IMR-90 (cell line): ENCODE results near the gene MYO10. TPM values are rescaled to one million over a fixed set of nuclear protein-coding genes. Genes with fewer than 3 reads are reported as not detected.

Experiments
- ATAC-seq: fragments of 200-7000 bp; cut with Tn5 transposase; 2 replicates; pipeline ENCODE4 v1.9.1; 2020; ENCODE audit warnings: low read depth, mild to moderate bottlenecking, moderate library complexity
- BruUV-seq: library from RNA; stranded (reverse); fragments of 400-500 nt; replicated peaks from 2 replicates; lab custom pipeline; 2021; lab: Mats Ljungman, UMichigan
- CTCF ChIA-PET: fragments of 300-600 bp; formaldehyde crosslinking; extraction: SDS; loops from one replicate; lab custom pipeline; 2021; ENCODE audit warnings: antibody characterized with exemption; lab: Yijun Ruan, JAX
- POLR2A ChIA-PET: fragments of 300-600 bp; sonication (Branson Sonifier 250); formaldehyde crosslinking; loops from one replicate; lab custom pipeline; 2022; ENCODE audit warnings: antibody characterized with exemption; ENCODE audit not compliant: unreplicated experiment; lab: Charles Lee
- DNase-seq: peaks from one replicate; pipeline ENCODE4 v3.0.0; 2013
- H2AFZ ChIP-seq: replicated peaks from 2 replicates; pipeline ENCODE3; 2013; ENCODE audit warnings: low read length, mild to moderate bottlenecking; ENCODE audit not compliant: poor library complexity
- H2AK5ac ChIP-seq: 2 replicates; pipeline ENCODE4 v1.6.1; 2013; ENCODE audit warnings: low read depth, low read length, inconsistent platforms
- H2AK9ac ChIP-seq: replicated peaks from 2 replicates; pipeline ENCODE3; 2013; ENCODE audit warnings: mild to moderate bottlenecking, low read depth, low read length, moderate library complexity; ENCODE audit not compliant: poor library complexity
- H2BK120ac ChIP-seq: 2 replicates; pipeline ENCODE4 v1.6.1; 2013; ENCODE audit warnings: low read depth, low read length, inconsistent platforms
- H2BK15ac ChIP-seq: 3 replicates; pipeline ENCODE4 v1.6.1; 2013; ENCODE audit warnings: low read depth, low read length, inconsistent platforms
- H2BK20ac ChIP-seq: 2 replicates; pipeline ENCODE4 v1.6.1; 2013; ENCODE audit warnings: low read depth, mild to moderate bottlenecking, inconsistent platforms, low read length, moderate library complexity
- H2BK5ac ChIP-seq: 2 replicates; pipeline ENCODE4 v1.6.1; 2013; ENCODE audit warnings: mild to moderate bottlenecking, low read depth, low read length, inconsistent platforms; ENCODE audit not compliant: poor library complexity, severe bottlenecking
- H3K14ac ChIP-seq: replicated peaks from 2 replicates; pipeline ENCODE4 v1.6.1; 2013; ENCODE audit warnings: low read depth, low read length, inconsistent platforms
- H3K18ac ChIP-seq: 2 replicates; pipeline ENCODE4 v1.6.1; 2013; ENCODE audit warnings: low read depth, low read length, control low read depth
- H3K23ac ChIP-seq: 2 replicates; pipeline ENCODE4 v1.6.1; 2013; ENCODE audit warnings: low read depth, low read length, inconsistent platforms
- H3K27ac ChIP-seq: 2 replicates; pipeline ENCODE4 v1.5.1; 2013; ENCODE audit warnings: mild to moderate bottlenecking, control low read depth, low read length; ENCODE audit not compliant: insufficient read depth
- H3K27me3 ChIP-seq: 2 replicates; pipeline ENCODE4 v1.6.1; 2013; ENCODE audit warnings: low read length; ENCODE audit not compliant: control insufficient read depth, insufficient read depth
- H3K36me3 ChIP-seq: 2 replicates; pipeline ENCODE4 v1.6.1; 2013; ENCODE audit warnings: low read length, mixed read lengths; ENCODE audit not compliant: control insufficient read depth, insufficient read depth
- H3K4ac ChIP-seq: 2 replicates; pipeline ENCODE4 v1.6.1; 2013; ENCODE audit warnings: low read depth, low read length, inconsistent platforms
- H3K4me1 ChIP-seq: 2 replicates; pipeline ENCODE4 v1.6.1; 2013; ENCODE audit warnings: low read length, mixed read lengths; ENCODE audit not compliant: control insufficient read depth, insufficient read depth
- H3K4me2 ChIP-seq: 2 replicates; pipeline ENCODE4 v1.6.1; 2013; ENCODE audit warnings: low read depth, mild to moderate bottlenecking, control low read depth, low read length, moderate library complexity
- H3K4me3 ChIP-seq: 2 replicates; pipeline ENCODE4 v1.5.1; 2013; ENCODE audit warnings: low read depth, mild to moderate bottlenecking, control low read depth, low read length, moderate library complexity; ENCODE audit not compliant: insufficient read depth
- H3K56ac ChIP-seq: 2 replicates; pipeline ENCODE4 v1.6.1; 2013; ENCODE audit warnings: low read length, inconsistent platforms; ENCODE audit not compliant: insufficient read depth; ENCODE audit errors: extremely low read depth
- H3K79me1 ChIP-seq, 2 experiments: 2 replicates each; pipeline ENCODE4 v1.6.1; 2013; ENCODE audit warnings: low read length in 2 of 2, inconsistent platforms in 1 of 2, low read depth in 1 of 2
- H3K9ac ChIP-seq: 2 replicates; pipeline ENCODE4 v1.6.1; 2013; ENCODE audit warnings: low read depth, low read length, control low read depth
- H3K9me1 ChIP-seq: 2 replicates; pipeline ENCODE4 v1.6.1; 2013; ENCODE audit warnings: low read length, inconsistent platforms; ENCODE audit not compliant: insufficient read depth
- H3K9me3 ChIP-seq: 2 replicates; pipeline ENCODE4 v1.6.1; 2013; ENCODE audit warnings: low read length; ENCODE audit not compliant: control insufficient read depth, insufficient read depth
- H4K20me1 ChIP-seq: 2 replicates; pipeline ENCODE4 v1.6.1; 2013; ENCODE audit warnings: low read length, inconsistent platforms; ENCODE audit not compliant: insufficient read depth
- H4K5ac ChIP-seq: 2 replicates; pipeline ENCODE4 v1.6.1; 2013; ENCODE audit warnings: mild to moderate bottlenecking, low read depth, low read length, control low read depth
- H4K8ac ChIP-seq, 2 experiments: 2 replicates each; pipeline ENCODE4 v1.6.1; 2013; ENCODE audit warnings: low read depth in 2 of 2, low read length in 2 of 2, control low read depth in 1 of 2, inconsistent platforms in 1 of 2
- H4K91ac ChIP-seq: 2 replicates; pipeline ENCODE4 v1.6.1; 2013; ENCODE audit warnings: low read depth, low read length, inconsistent platforms; ENCODE audit not compliant: insufficient read depth
- BHLHE40 ChIP-seq: fragments of 150-350 bp; IDR thresholded peaks from 2 replicates; pipeline ENCODE4 v1.6.1; 2016; ENCODE audit warnings: mild to moderate bottlenecking, low read depth, low read length
- CEBPB ChIP-seq: IDR thresholded peaks from 2 replicates; pipeline ENCODE4 v1.6.1; 2012; ENCODE audit warnings: low read depth, low read length, improper control_type of control experiment
- CHD1 ChIP-seq: IDR thresholded peaks from 2 replicates; pipeline ENCODE4 v1.6.1; 2012; ENCODE audit warnings: low read depth, low read length, improper control_type of control experiment
- POLR2A ChIP-seq: IDR thresholded peaks from 2 replicates; pipeline ENCODE4 v1.6.1; 2012; ENCODE audit warnings: mild to moderate bottlenecking, low read depth, low read length
- RAD21 ChIP-seq: IDR thresholded peaks from 2 replicates; pipeline ENCODE4 v1.6.1; 2012; ENCODE audit warnings: low read length, improper control_type of control experiment
- RCOR1 ChIP-seq: IDR thresholded peaks from 2 replicates; pipeline ENCODE4 v1.6.1; 2012; ENCODE audit warnings: mild to moderate bottlenecking, low read length, improper control_type of control experiment; ENCODE audit not compliant: insufficient replicate concordance
- SMC3 ChIP-seq: fragments of 150-350 bp; IDR thresholded peaks from 2 replicates; pipeline ENCODE4 v1.6.1; 2016; ENCODE audit warnings: low read depth, mild to moderate bottlenecking, antibody characterized with exemption, low read length, moderate library complexity
- WGBS, 2 experiments: methylation state at CpG; one replicate each; pipeline versions ENCODE4 v1.1.5 to v1.1.7; 2013; ENCODE audit warnings: missing lambda C conversion rate in 2 of 2; ENCODE audit not compliant: insufficient read length in 1 of 2; ENCODE audit errors: extremely low coverage in 2 of 2; 5-methylcytosine and 5-hydroxymethylcytosine counted together
- dilution Hi-C: fragments of 300-500 bp; cut with HindIII; formaldehyde crosslinking; loops from one replicate; pipeline ENCODE4 v1.14.3; 2018; ENCODE audit warnings: low sequenced_read_pairs; ENCODE audit not compliant: unreplicated experiment
- in situ Hi-C: fragments of 300-500 bp; cut with MboI; formaldehyde crosslinking; loops from 3 replicates; pipeline ENCODE4 v1.14.3; 2019; ENCODE audit warnings: low sequenced_read_pairs, inconsistent platforms, mixed read lengths
- intact Hi-C: fragments of 100-400 bp; cut with micrococcal nuclease; formaldehyde crosslinking; loops from 2 replicates; pipeline ENCODE4 v1.10.0; 2022
- polyA plus RNA-seq, 3 experiments: library from polyadenylated mRNA; depleted of rRNA; stranded (reverse); fragments of >200 nt; gene quantifications; 2 replicates each; pipeline ENCODE4 v1.2.3, GENCODE V29; 2012; ENCODE audit warnings: low replicate concordance in 1 of 3
- total RNA-seq: library from RNA; depleted of rRNA; stranded (reverse); fragments of >200 nt; gene quantifications from 2 replicates; pipeline ENCODE4 v1.2.3, GENCODE V29; 2012
- TF ChIP-seq, protein P1 (sequence below): conservative IDR thresholded peaks from 2 replicates; pipeline ENCODE4 v1.5.1; 2012; ENCODE audit warnings: mild to moderate bottlenecking, low read depth, low read length, improper control_type of control experiment
- TF ChIP-seq, protein P2 (sequence below): fragments of 150-350 bp; IDR thresholded peaks from 2 replicates; pipeline ENCODE4 v1.6.1; 2017; ENCODE audit warnings: mild to moderate bottlenecking, antibody characterized with exemption, low read length, low read depth

The MYO10 gene
- total and polyA plus RNA-seq, 2 of the 4 experiments (the other 2 are of a cell fraction) = 39.9 to 115 TPM

DNA sequence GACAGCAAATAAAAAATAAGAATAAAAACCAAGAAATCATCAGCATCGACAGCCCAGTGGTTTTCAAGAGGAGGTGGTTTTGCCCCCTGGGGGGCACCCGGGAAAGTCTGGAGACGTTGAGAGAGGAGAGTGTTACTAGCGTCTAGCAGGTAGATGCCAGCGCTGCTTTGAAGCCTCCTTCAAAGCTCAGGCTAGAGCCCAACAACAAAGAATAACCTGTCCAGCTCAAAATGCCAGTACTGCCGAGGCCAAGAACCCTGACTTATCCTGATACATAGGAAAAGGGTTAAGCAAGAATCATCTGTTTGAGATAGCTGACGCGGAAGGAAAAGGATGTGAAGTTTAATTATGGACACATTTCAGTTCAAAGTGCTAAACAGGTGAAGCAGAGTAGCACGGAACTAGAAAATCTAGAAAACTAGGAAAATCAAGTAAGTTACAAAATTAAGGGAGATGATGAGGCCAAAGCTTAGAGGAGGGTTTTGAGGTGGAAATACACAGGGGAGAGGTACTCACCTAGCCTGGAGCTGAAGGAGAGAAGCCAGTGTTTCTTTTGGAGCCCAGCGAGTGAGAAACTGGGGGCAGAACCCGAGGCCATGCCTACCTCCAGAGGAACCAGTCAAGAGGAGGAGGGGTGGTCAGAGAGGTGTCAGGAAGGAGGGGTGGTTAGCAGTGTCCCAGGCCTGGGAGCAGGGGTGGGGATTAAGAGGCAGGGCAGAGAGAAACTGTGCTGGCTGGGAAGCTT is 198.3 kb downstream of the MYO10 start:
- 100% methylated on average over 2 of the region's 11 CpGs; no CpG with 5 or more reads in 1 of the 2 experiments for WGBS, 2 experiments
- H4K20me1 ChIP-seq = peaks cover 48% of the 10 kb centered on the region

More for the DNA sequence above, 198.3 kb downstream of the MYO10 start:
- H3K23ac ChIP-seq = peak overlapping the region; percentile 26; the same call in 1 of the 2 replicates
- TF ChIP-seq RAD21 (no peak), CEBPB (no peak), SMC3 (no peak), CHD1 (no peak), BHLHE40 (no peak), RCOR1 (no peak), POLR2A (no peak)
- TF ChIP-seq, protein P1, sequence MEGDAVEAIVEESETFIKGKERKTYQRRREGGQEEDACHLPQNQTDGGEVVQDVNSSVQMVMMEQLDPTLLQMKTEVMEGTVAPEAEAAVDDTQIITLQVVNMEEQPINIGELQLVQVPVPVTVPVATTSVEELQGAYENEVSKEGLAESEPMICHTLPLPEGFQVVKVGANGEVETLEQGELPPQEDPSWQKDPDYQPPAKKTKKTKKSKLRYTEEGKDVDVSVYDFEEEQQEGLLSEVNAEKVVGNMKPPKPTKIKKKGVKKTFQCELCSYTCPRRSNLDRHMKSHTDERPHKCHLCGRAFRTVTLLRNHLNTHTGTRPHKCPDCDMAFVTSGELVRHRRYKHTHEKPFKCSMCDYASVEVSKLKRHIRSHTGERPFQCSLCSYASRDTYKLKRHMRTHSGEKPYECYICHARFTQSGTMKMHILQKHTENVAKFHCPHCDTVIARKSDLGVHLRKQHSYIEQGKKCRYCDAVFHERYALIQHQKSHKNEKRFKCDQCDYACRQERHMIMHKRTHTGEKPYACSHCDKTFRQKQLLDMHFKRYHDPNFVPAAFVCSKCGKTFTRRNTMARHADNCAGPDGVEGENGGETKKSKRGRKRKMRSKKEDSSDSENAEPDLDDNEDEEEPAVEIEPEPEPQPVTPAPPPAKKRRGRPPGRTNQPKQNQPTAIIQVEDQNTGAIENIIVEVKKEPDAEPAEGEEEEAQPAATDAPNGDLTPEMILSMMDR = no peak
- TF ChIP-seq, protein P2, sequence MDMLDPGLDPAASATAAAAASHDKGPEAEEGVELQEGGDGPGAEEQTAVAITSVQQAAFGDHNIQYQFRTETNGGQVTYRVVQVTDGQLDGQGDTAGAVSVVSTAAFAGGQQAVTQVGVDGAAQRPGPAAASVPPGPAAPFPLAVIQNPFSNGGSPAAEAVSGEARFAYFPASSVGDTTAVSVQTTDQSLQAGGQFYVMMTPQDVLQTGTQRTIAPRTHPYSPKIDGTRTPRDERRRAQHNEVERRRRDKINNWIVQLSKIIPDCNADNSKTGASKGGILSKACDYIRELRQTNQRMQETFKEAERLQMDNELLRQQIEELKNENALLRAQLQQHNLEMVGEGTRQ = no peak
- H2AK9ac ChIP-seq = peak overlapping the region; percentile 31
- H3K4me3 ChIP-seq = no peak overlapping the region
- H2AK5ac ChIP-seq = peak overlapping the region; percentile 31
- no peak overlapping the region for H4K91ac ChIP-seq
- peaks cover 22% of the 10 kb centered on the region for H3K4me1 ChIP-seq
- peaks cover 40% of the 10 kb centered on the region for H3K36me3 ChIP-seq
- H2BK15ac ChIP-seq = no peak overlapping the region
- peak overlapping the region; percentile 27 for H3K14ac ChIP-seq
- no peak overlapping the region for H3K18ac ChIP-seq
- H2AFZ ChIP-seq = no peak overlapping the region
- no peak for DNase-seq
- intact Hi-C loops (no loop called here), dilution Hi-C loops (no loop called here), in situ Hi-C loops (no loop called here)
- 0 out of 2 replicates have a peak overlapping the region, but pooled peaks have one; percentile 35 for H2BK120ac ChIP-seq
- no peak overlapping the region for H3K9ac ChIP-seq
- ATAC-seq = no peak
- H2BK5ac ChIP-seq = peak overlapping the region; percentile 0
- peaks cover 27% of the 10 kb centered on the region for H3K9me1 ChIP-seq
- 0 out of 2 replicates have a peak overlapping the region, but pooled peaks have one; percentile 26 for H2BK20ac ChIP-seq
- BruUV-seq = no TSS peak
- no peak overlapping the region for H3K4me2 ChIP-seq
- POLR2A ChIA-PET = no interaction called here
- peak overlapping the region; percentile 15; the same call in 1 of the 2 replicates for H3K4ac ChIP-seq
- no peak overlapping the region for H3K56ac ChIP-seq
- no peaks in the 10 kb centered on the region for H3K9me3 ChIP-seq
- H4K5ac ChIP-seq = no peak overlapping the region
- peaks cover 16 to 84% of the 10 kb centered on the region in 2 experiments for H3K79me1 ChIP-seq
- CTCF ChIA-PET = no interaction called here
- H4K8ac ChIP-seq = no peak overlapping the region; a peak in 1 of 4 replicates
- H3K27me3 ChIP-seq = no peaks in the 10 kb centered on the region
- H3K27ac ChIP-seq = peak overlapping the region; percentile 68; the same call in 1 of the 2 replicates
